Neuronal stem cell (in vitro differentiated cells): ENCODE measurements around the gene ZNF415.

Source experiments
- DNase-seq: peaks from one replicate; pipeline ENCODE4 v3.0.0-alpha.2; 2013; ENCODE audit warnings: low spot score
- H2AFZ ChIP-seq: one replicate; pipeline ENCODE4 v1.6.1; 2013; ENCODE audit warnings: mild to moderate bottlenecking, low read length, inconsistent platforms
- H2AK5ac ChIP-seq: 2 replicates; pipeline ENCODE4 v1.6.1; 2013; ENCODE audit warnings: low read depth, mild to moderate bottlenecking, inconsistent platforms, low read length, moderate library complexity, mixed read lengths
- H2BK120ac ChIP-seq: 2 replicates; pipeline ENCODE4 v1.6.1; 2013; ENCODE audit warnings: low read depth, mild to moderate bottlenecking, inconsistent platforms, low read length, moderate library complexity, mixed read lengths
- H2BK12ac ChIP-seq: one replicate; pipeline ENCODE4 v1.6.1; 2013; ENCODE audit warnings: low read length, inconsistent platforms
- H2BK15ac ChIP-seq: 2 replicates; pipeline ENCODE4 v1.6.1; 2013; ENCODE audit warnings: mild to moderate bottlenecking, low read length, inconsistent platforms, mixed read lengths
- H2BK5ac ChIP-seq: one replicate; pipeline ENCODE4 v1.6.1; 2013; ENCODE audit warnings: inconsistent platforms, mild to moderate bottlenecking, low read length, moderate library complexity
- H3K14ac ChIP-seq: one replicate; pipeline ENCODE4 v1.6.1; 2013; ENCODE audit warnings: low read length, inconsistent platforms
- H3K18ac ChIP-seq: 2 replicates; pipeline ENCODE4 v1.6.1; 2013; ENCODE audit warnings: low read length, inconsistent platforms
- H3K23ac ChIP-seq: 2 replicates; pipeline ENCODE4 v1.6.1; 2013; ENCODE audit warnings: low read depth, mild to moderate bottlenecking, mixed read lengths, low read length, inconsistent platforms; ENCODE audit not compliant: poor library complexity
- H3K27ac ChIP-seq: replicated peaks from 3 replicates; pipeline ENCODE4 v1.5.1; 2013; ENCODE audit warnings: low read length, inconsistent platforms
- H3K27me3 ChIP-seq, 3 experiments: 2 replicates each; pipeline ENCODE4 v1.6.1; 2013; ENCODE audit warnings: low read length in 3 of 3, mild to moderate bottlenecking in 2 of 3, inconsistent platforms in 1 of 3, low read depth in 1 of 3, mixed read lengths in 1 of 3, moderate library complexity in 1 of 3; ENCODE audit not compliant: control insufficient read depth in 3 of 3, insufficient read depth in 3 of 3
- H3K36me3 ChIP-seq, 2 donors: replicated peaks in 1 of 2; 2 replicates each; pipeline ENCODE4 v1.6.1; 2013; ENCODE audit warnings: low read length in 2 of 2; ENCODE audit not compliant: control insufficient read depth in 2 of 2, insufficient read depth in 2 of 2
- H3K4ac ChIP-seq: 2 replicates; pipeline ENCODE4 v1.6.1; 2013; ENCODE audit warnings: inconsistent platforms, mild to moderate bottlenecking, low read length, moderate library complexity
- H3K4me1 ChIP-seq, 2 donors: 1 replicate in 1 of 2; 2 replicates in 1 of 2; pipeline ENCODE4 v1.6.1; 2013; ENCODE audit warnings: low read length in 2 of 2, low read depth in 1 of 2; ENCODE audit not compliant: control insufficient read depth in 2 of 2, insufficient read depth in 1 of 2
- H3K4me2 ChIP-seq: one replicate; pipeline ENCODE4 v1.6.1; 2013; ENCODE audit warnings: mild to moderate bottlenecking, low read length, inconsistent platforms; ENCODE audit not compliant: insufficient read depth, poor library complexity, severe bottlenecking
- H3K4me3 ChIP-seq, 2 donors: 2 replicates each; pipeline ENCODE4 v1.5.1; 2013; ENCODE audit warnings: low read length in 2 of 2, mild to moderate bottlenecking in 2 of 2, inconsistent platforms in 1 of 2, moderate library complexity in 1 of 2
- H3K79me1 ChIP-seq: one replicate; pipeline ENCODE4 v1.6.1; 2013; ENCODE audit warnings: low read depth, mild to moderate bottlenecking, inconsistent platforms, low read length, moderate library complexity
- H3K9ac ChIP-seq: one replicate; pipeline ENCODE4 v1.6.1; 2013; ENCODE audit warnings: mild to moderate bottlenecking, low read depth, low read length, inconsistent platforms; ENCODE audit not compliant: poor library complexity
- H3K9me3 ChIP-seq, 2 donors: replicated peaks in 1 of 2; 2 replicates each; pipeline versions ENCODE3 to v1.6.1; 2013; ENCODE audit warnings: low read length in 2 of 2, mild to moderate bottlenecking in 2 of 2, inconsistent platforms in 1 of 2, low read depth in 1 of 2, mixed read lengths in 1 of 2, moderate library complexity in 1 of 2; ENCODE audit not compliant: control insufficient read depth in 2 of 2, insufficient read depth in 1 of 2
- H4K8ac ChIP-seq: one replicate; pipeline ENCODE4 v1.6.1; 2013; ENCODE audit warnings: low read depth, mild to moderate bottlenecking, inconsistent platforms, low read length, moderate library complexity
- H4K91ac ChIP-seq: one replicate; pipeline ENCODE4 v1.6.1; 2013; ENCODE audit warnings: low read length, low read depth, mild to moderate bottlenecking, inconsistent platforms; ENCODE audit not compliant: poor library complexity
- WGBS, 2 donors: extraction: QIAGEN DNeasy Blood & Tissue Kit; methylation state at CpG; one replicate each; pipeline ENCODE4 v1.1.7; 2013; ENCODE audit warnings: missing lambda C conversion rate in 2 of 2, mixed read lengths in 1 of 2; ENCODE audit not compliant: insufficient read length in 2 of 2, insufficient replicate concordance in 1 of 2; ENCODE audit errors: extremely low coverage in 2 of 2; 5-methylcytosine and 5-hydroxymethylcytosine counted together

ZNF415 gene

DNA sequence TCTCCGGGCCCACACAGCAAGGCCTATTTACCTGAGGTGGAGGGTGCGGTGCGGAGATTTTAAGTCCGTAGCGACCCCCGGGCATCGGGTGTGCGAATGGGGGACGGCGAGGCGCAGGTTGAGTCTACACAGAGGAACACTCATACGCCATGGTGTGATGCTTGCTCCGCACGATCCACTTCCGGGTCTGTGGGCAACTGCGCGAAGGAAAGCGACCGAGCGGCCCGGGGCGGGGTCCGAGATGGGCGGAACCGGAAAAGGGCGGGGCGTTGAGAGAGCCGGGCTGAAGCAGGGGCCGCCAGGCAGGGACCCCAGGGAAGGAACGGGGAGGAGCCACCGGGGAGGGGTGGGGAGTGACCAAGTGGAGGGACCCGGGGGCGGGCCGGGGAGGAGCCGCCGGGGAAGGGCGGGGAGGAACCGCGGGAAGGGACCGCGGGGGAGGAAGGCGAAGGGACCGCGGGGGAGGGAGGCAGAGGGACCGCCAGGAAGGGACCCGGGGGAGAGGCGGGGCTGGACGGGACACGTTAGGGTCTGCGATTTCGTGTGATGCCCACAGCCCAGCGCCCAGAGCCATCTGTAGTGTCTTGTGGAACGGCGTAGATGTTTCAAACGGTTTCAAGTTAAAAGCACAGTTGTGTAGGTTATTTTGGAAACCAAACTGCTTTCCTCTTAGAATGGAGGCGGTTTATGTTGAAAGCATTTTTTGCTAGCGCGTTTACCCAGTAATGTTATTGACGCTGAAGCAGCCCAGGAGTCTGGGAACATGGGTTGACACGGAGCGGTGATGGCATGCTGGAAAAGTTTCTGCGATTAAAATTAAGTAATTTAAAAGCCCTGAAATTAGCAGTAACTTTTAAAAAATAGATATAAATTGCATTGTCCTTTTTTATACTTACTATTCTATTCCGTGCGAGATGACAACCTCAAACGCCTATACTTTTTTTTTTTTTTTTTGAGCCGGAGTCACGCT lies 29.2 kb downstream of the ZNF415 start, which contains the start of gene ZNF160:
Gene ZNF160, minus strand, starts transcription at position 189 of the 970 bp plus-strand sequence. CDS start 17,146 bp downstream, outside the sequence.
- H3K23ac ChIP-seq = peak within 1 kb of the TSS; percentile 96
- no peak within 1 kb of the TSS for H4K91ac ChIP-seq
- peak within 1 kb of the TSS; percentile 87 for H2BK5ac ChIP-seq
- peak within 1 kb of the TSS; percentile 90 to 100 for H3K4me3 ChIP-seq
- peak within 1 kb of the TSS; percentile 94 for H3K18ac ChIP-seq
- H3K9ac ChIP-seq = peak within 1 kb of the TSS; percentile 87
- peak within 1 kb of the TSS; percentile 86 for H3K4me2 ChIP-seq
- peak; percentile 95 for DNase-seq
- peaks cover 0 to 24% of the 10 kb centered on the region in 2 donors for H3K9me3 ChIP-seq
- no peak within 1 kb of the TSS for H2BK15ac ChIP-seq
- peak within 1 kb of the TSS; percentile 96 for H3K14ac ChIP-seq
- peak within 1 kb of the TSS; percentile 94 for H2AFZ ChIP-seq
- no peak within 1 kb of the TSS for H2BK120ac ChIP-seq
- no peak within 1 kb of the TSS for H2BK12ac ChIP-seq
- peaks cover 3% of the 10 kb centered on the region for H3K79me1 ChIP-seq
- no peak within 1 kb of the TSS for H4K8ac ChIP-seq
- WGBS, 2 donors = no CpG with 5 or more reads among the region's 67 CpGs
- H3K27ac ChIP-seq = peak within 1 kb of the TSS; percentile 46
- H3K4ac ChIP-seq = no peak within 1 kb of the TSS
- no peaks in the 10 kb centered on the region for H3K27me3 ChIP-seq
- H3K36me3 ChIP-seq = peaks cover 4 to 34% of the 10 kb centered on the region in 2 donors
- H2AK5ac ChIP-seq = no peak within 1 kb of the TSS
- peaks cover 0 to 4% of the 10 kb centered on the region in 2 donors for H3K4me1 ChIP-seq

DNA sequence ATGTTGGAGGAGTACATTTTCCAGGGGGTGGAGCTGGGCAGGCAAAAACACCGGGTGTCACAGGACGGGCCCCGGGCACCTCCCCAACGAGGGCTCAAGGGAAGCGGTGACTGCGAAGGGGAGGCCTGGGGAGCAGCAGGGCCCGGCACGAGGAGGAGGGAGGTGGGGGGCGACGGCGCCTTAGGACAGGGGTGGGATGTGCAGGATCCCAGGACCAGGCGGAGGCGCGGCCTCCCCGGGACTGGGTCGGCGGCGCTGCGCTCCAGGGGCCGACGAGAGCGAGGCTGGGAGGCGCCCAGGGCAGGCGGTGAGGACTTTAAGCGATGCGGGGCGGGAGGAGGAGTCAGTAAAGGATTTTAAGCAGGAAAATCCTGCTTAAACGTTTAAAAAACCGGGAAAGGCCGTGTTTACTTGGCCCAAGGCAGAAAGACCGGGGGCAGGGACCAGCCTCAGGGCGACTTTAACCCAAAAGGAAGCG lies 29.9 kb downstream of the ZNF415 start:
- Histone ChIP-seq H3K4me3 (peak overlapping the region; percentile 90 to 100), H2BK5ac (peak overlapping the region; percentile 87), H2BK120ac (no peak overlapping the region), H3K79me1 (peaks cover 3% of the 10 kb centered on the region), H3K18ac (peak overlapping the region; percentile 94), H3K4me2 (peak overlapping the region; percentile 86), H3K23ac (peak overlapping the region; percentile 96), H3K14ac (peak overlapping the region; percentile 96), H3K36me3 (peaks cover 5 to 33% of the 10 kb centered on the region in 2 donors), H3K9ac (peak overlapping the region; percentile 87), H3K27me3 (no peaks in the 10 kb centered on the region), H3K9me3 (peaks cover 0 to 16% of the 10 kb centered on the region in 2 donors), H3K27ac (peak overlapping the region; percentile 46), H4K8ac (no peak overlapping the region), H2AFZ (peak overlapping the region; percentile 94), H2BK15ac (no peak overlapping the region), H2BK12ac (no peak overlapping the region), H2AK5ac (no peak overlapping the region), H3K4ac (no peak overlapping the region), H3K4me1 (peaks cover 0 to 4% of the 10 kb centered on the region in 2 donors), H4K91ac (no peak overlapping the region)
- DNase-seq = no peak
- no CpG with 5 or more reads among the region's 33 CpGs for WGBS, 2 donors

DNA sequence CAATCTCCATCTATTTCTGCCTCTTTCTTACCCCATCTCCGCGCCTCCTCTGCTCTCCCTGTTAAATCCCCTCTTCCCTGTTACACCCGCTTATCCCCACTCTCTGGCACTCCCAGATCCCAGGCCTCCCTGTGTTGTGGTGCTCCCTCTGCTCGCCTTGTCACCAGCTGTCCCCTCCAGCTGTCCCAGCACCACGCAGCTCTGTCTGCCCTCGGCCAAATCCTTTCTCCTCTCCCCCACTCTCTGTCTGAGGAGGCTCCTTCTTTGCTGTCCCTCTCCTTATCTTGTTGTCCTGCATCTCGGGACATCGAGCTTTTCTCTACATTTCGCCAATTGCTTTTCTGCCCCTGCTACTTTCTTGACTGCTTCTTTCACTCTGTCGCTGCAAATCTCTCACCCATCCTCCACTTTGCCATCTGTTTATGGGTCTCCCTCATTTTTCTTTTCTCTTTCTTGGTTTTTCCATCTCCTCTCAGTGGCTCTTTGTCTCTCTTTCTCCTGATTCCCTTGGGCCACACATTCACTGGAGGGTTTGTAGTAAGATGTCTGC lies 30.4 kb downstream of the ZNF415 start:
- no peak overlapping the region for H2AFZ ChIP-seq
- no peak overlapping the region for H2BK5ac ChIP-seq
- H4K91ac ChIP-seq = no peak overlapping the region
- no peak overlapping the region for H2BK15ac ChIP-seq
- peaks cover 5 to 33% of the 10 kb centered on the region in 2 donors for H3K36me3 ChIP-seq
- H3K4ac ChIP-seq = no peak overlapping the region
- peaks cover 3% of the 10 kb centered on the region for H3K79me1 ChIP-seq
- no peak overlapping the region for H3K18ac ChIP-seq
- no peak overlapping the region for H2BK12ac ChIP-seq
- no peak overlapping the region for H2BK120ac ChIP-seq
- H3K27ac ChIP-seq = no peak overlapping the region
- peak overlapping the region; percentile 90 to 100 for H3K4me3 ChIP-seq
- peaks cover 0 to 15% of the 10 kb centered on the region in 2 donors for H3K9me3 ChIP-seq
- peak overlapping the region; percentile 22 for H3K23ac ChIP-seq
- DNase-seq = peak; percentile 5
- H3K27me3 ChIP-seq = no peaks in the 10 kb centered on the region
- no peak overlapping the region for H3K9ac ChIP-seq
- H2AK5ac ChIP-seq = no peak overlapping the region
- 100% methylated on average over 2 of the region's 10 CpGs; no CpG with 5 or more reads in 1 of the 2 donors for WGBS, 2 donors
- no peak overlapping the region for H3K14ac ChIP-seq
- H3K4me1 ChIP-seq = peaks cover 0 to 4% of the 10 kb centered on the region in 2 donors
- no peak overlapping the region for H4K8ac ChIP-seq
- H3K4me2 ChIP-seq = peak overlapping the region; percentile 86
